ENCODE data around the gene CAMTA1.

- no peak for TF ChIP-seq CTCF (IDR thresholded peaks at IDR 0.05; ENCODE audit: poor library complexity)
- TF ChIP-seq EZH2 (IDR thresholded peaks at IDR 0.05; ENCODE audit: borderline replicate concordance) = no peak
- TF ChIP-seq EZH2phosphoT487 (IDR thresholded peaks at IDR 0.05; ENCODE audit: low read depth, severe bottlenecking, unreplicated experiment) = no peak
Observed at GRCh38 chr1:7375329-7375728, 590.1 kb downstream of the CAMTA1 start.

Measured in hepatocyte (in vitro differentiated cells).